Skeletal muscle tissue (tissue), 4 donors: ENCODE data around the gene SLC12A8. TPM values are rescaled to one million over a fixed set of nuclear protein-coding genes. Genes with fewer than 3 reads are reported as not detected.

Experiments
- H3K27ac ChIP-seq: one replicate; pipeline ENCODE4 v1.7.0; 2013; ENCODE audit warnings: mild to moderate bottlenecking, low read depth, low read length, inconsistent platforms
- H3K27me3 ChIP-seq, 3 donors: one replicate each; pipeline ENCODE4 v1.7.0; 2013; ENCODE audit warnings: low read length in 3 of 3; ENCODE audit not compliant: control insufficient read depth in 3 of 3, insufficient read depth in 3 of 3
- H3K36me3 ChIP-seq, 3 donors: one replicate each; pipeline ENCODE4 v1.7.0; 2013; ENCODE audit warnings: low read length in 3 of 3; ENCODE audit not compliant: control insufficient read depth in 3 of 3, insufficient read depth in 3 of 3
- H3K4me1 ChIP-seq, 3 donors: one replicate each; pipeline ENCODE4 v1.7.0; 2013; ENCODE audit warnings: low read length in 3 of 3, mild to moderate bottlenecking in 3 of 3; ENCODE audit not compliant: control insufficient read depth in 3 of 3, insufficient read depth in 3 of 3
- H3K4me3 ChIP-seq, 3 donors: one replicate each; pipeline ENCODE4 v1.7.0; 2013; ENCODE audit warnings: low read length in 3 of 3
- H3K9ac ChIP-seq, 3 donors: one replicate each; pipeline ENCODE4 v1.7.0; 2013; ENCODE audit warnings: low read length in 3 of 3, mild to moderate bottlenecking in 3 of 3, moderate library complexity in 2 of 3, low read depth in 1 of 3
- H3K9me3 ChIP-seq, 3 donors: one replicate each; pipeline ENCODE4 v1.7.0; 2013; ENCODE audit warnings: low read length in 3 of 3; ENCODE audit not compliant: control insufficient read depth in 3 of 3
- total RNA-seq: library from RNA; depleted of rRNA; stranded (reverse); fragments of >200 nt; gene quantifications from one replicate; pipeline ENCODE4 v1.2.3, GENCODE V29; 2014
- donor health status: Osteomylitis.

The SLC12A8 gene
- total RNA-seq, 1 donor from 2014 or later, result 1.0 TPM

DNA sequence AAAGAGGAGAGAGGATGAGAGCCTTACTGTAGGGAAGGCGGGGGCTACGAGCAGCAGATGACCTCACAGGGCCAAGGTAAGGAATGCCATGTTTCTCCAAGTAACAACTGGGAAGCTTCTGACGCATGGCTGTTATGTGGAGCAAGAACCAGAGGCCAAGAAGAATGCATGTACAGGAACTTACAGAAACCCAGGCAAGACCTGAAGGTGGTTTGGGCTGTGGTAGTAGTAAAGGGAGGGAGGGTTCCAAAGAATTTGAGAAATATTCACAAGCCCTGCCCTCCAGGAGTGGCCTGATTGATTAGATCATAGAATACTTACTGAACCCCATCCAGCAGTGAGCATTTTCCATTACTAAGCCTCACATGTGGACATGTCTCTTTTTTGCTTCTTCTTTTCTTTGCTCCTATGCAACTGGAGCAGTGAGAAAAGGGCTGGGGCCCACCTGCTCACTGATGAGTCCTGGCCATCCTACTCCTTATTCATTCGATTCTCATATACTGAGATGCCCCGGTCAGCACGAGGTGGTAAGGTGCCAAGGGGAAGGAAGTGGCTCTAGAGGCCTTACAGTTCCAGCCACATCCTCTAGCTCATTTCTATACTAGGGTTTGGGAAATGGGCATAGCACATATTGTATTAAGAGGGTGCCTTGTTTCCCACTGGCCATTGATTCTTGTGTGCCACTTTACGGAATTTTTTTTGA lies 8.3 kb upstream of the SLC12A8 start:
- Histone ChIP-seq H3K36me3 (no peaks in the 10 kb centered on the region), H3K4me1 (no peaks in the 10 kb centered on the region), H3K27ac (no peak overlapping the region), H3K27me3 (peaks cover 0 to 3% (median 0%) of the 10 kb centered on the region in 3 donors), H3K9me3 (no peaks in the 10 kb centered on the region), H3K9ac (no peak overlapping the region), H3K4me3 (no peak overlapping the region)

DNA sequence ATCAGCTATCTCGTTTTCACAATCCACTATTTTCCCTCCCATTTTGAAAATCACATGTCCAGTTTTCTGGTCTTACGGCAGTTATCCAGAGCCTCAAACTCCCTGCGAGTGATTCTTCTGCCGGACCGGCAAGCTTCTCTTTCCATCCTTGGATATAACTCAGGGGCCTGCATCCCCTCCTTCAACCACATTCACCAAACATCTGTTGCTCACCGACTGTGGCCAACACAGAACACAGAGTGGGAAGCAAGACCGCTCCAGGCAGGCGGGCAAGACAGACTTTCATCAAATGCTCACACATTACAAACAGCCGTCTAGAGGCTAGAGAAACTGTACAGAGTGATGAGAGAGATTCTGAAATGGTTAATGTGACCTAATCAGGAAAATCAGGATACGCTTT lies 7.6 kb upstream of the SLC12A8 start:
- Histone ChIP-seq H3K9me3 (no peaks in the 10 kb centered on the region), H3K36me3 (no peaks in the 10 kb centered on the region), H3K4me1 (no peaks in the 10 kb centered on the region), H3K9ac (no peak overlapping the region), H3K27me3 (peaks cover 0 to 3% (median 2%) of the 10 kb centered on the region in 3 donors), H3K27ac (no peak overlapping the region), H3K4me3 (no peak overlapping the region)

DNA sequence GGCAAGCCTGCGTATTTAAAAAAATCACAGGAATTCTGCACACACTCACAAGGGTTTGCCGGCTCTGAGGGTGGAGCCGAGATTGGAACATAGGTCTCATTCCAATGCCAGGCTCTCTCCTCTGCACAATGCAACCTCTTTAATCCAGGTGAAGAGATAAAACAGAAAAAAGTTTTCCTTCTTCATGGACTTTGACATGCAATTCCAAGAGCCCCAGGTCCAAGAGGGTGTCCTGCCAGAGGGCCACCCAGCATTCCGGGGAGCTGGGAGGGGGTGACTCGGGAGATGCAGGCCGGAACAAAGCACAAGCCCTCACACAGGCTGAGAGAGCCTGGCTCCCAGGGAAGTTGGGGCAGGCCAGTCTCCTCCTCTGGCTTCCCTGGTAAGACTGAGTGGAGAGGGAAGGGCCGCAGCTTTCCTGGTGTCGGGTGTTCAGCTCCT lies 6.7 kb upstream of the SLC12A8 start:
- no peak overlapping the region for H3K4me3 ChIP-seq
- no peaks in the 10 kb centered on the region for H3K36me3 ChIP-seq
- H3K27ac ChIP-seq, result no peak overlapping the region
- H3K9me3 ChIP-seq, result no peaks in the 10 kb centered on the region
- H3K9ac ChIP-seq, result no peak overlapping the region
- H3K4me1 ChIP-seq, result no peaks in the 10 kb centered on the region
- H3K27me3 ChIP-seq, result peaks cover 1 to 4% (median 3%) of the 10 kb centered on the region in 3 donors

DNA sequence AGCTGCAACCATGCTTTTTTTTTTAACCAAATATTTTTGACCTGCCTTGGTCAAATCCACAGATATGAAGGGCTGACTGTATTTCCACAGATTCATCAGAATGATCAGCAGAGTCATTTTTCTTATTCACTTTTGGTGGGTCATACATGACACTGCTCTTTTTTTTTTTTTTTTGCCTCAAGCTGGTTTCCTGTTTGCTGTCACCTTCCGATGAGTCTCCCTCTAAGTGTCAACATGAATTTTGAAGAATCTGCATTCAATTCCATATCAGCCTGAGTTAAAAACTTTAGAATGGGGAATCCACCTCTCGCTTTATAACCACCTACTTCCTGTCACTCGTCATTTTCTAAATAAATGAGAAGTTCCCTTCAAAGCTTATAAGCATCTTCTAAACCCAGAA lies 2.2 kb upstream of the SLC12A8 start:
- Histone ChIP-seq H3K9me3 (no peaks in the 10 kb centered on the region), H3K27me3 (peaks cover 29 to 38% (median 29%) of the 10 kb centered on the region in 3 donors), H3K4me1 (peaks cover 9 to 12% (median 11%) of the 10 kb centered on the region in 3 donors), H3K4me3 (no peak overlapping the region), H3K27ac (no peak overlapping the region), H3K9ac (no peak overlapping the region), H3K36me3 (no peaks in the 10 kb centered on the region)

DNA sequence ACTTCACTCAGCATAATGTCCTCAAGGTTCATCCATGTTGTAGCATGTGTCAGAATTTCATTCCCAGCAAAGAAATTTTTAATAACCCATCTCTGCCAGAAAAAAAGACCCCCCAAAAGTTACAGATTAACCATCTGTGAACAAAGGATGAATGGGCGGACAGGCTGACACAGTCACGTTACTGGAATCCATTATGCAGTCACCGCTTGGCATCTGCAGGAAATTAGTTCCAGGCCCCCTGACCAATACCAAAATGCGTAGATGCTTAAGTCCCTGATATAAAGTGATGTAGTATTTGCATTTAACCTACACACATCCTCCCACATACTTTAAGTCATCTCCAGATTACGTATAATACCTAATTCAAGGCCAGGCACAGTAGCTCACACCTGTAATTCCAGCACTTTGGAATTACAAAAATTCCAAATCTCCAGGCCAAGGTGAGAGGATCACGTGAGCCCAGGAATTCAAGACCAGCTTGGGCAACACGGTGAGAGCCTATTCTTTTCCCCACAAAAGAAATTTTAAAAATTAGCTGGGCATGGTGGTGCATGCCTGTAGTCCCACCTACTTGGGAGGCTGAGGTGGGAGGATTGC lies 1.5 kb upstream of the SLC12A8 start:
- Histone ChIP-seq H3K4me3 (no peak overlapping the region), H3K9me3 (no peaks in the 10 kb centered on the region), H3K9ac (no peak overlapping the region), H3K36me3 (no peaks in the 10 kb centered on the region), H3K27me3 (peaks cover 29 to 38% (median 29%) of the 10 kb centered on the region in 3 donors), H3K4me1 (peaks cover 9 to 12% (median 11%) of the 10 kb centered on the region in 3 donors), H3K27ac (no peak overlapping the region)

DNA sequence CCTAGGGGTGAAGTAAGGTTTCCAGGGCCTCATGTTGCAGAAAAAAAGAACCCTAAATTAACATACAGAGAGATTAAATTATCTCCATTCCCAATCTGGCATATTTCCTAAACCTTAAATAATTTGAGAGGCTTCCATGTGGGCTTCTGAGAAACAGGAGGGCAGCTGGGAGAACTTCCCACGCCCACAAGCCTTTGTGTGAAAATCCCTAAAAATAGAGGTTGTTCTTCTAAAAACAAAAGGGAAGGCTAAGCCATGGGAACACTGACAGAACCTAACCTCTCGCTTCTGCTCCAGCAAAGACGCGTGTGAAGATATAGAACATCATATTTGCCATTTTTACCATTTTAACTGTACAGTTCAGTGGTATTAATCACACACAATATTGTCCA lies 812 bp upstream of the SLC12A8 start:
- no peak overlapping the region for H3K27ac ChIP-seq
- H3K4me3 ChIP-seq, result no peak overlapping the region
- H3K27me3 ChIP-seq, result peaks cover 29 to 38% (median 29%) of the 10 kb centered on the region in 3 donors
- H3K9me3 ChIP-seq, result no peaks in the 10 kb centered on the region
- no peaks in the 10 kb centered on the region for H3K36me3 ChIP-seq
- H3K9ac ChIP-seq, result no peak overlapping the region
- H3K4me1 ChIP-seq, result peaks cover 9 to 12% (median 11%) of the 10 kb centered on the region in 3 donors

DNA sequence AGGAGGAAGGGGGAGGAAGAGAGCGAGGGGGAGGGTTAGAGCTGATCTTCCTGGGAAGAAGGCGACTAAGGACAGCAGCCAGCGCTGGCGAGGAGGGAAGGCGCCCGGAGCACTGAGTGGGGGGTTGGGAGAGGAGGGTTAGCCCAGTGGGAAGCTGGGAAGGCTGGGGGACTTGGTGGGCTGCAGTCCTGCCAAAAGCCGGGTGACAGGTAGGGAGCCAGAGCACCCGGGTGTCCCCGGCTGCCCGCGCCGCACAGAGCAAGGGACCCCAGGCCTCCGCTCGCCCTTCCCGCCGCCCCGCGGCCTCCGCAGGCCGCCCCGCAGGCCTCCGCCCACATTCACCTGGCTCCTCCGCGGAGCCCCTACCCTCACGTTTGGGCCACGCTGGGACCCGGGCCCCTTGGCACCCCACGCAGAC lies 448 bp downstream of the SLC12A8 start:
- Histone ChIP-seq H3K27me3 (peaks cover 29 to 35% (median 29%) of the 10 kb centered on the region in 3 donors), H3K4me3 (peak overlapping the region in 2 of 3 donors; percentile 20 to 54), H3K36me3 (no peaks in the 10 kb centered on the region), H3K9me3 (no peaks in the 10 kb centered on the region), H3K9ac (no peak overlapping the region), H3K27ac (no peak overlapping the region), H3K4me1 (peaks cover 9 to 12% (median 11%) of the 10 kb centered on the region in 3 donors)

DNA sequence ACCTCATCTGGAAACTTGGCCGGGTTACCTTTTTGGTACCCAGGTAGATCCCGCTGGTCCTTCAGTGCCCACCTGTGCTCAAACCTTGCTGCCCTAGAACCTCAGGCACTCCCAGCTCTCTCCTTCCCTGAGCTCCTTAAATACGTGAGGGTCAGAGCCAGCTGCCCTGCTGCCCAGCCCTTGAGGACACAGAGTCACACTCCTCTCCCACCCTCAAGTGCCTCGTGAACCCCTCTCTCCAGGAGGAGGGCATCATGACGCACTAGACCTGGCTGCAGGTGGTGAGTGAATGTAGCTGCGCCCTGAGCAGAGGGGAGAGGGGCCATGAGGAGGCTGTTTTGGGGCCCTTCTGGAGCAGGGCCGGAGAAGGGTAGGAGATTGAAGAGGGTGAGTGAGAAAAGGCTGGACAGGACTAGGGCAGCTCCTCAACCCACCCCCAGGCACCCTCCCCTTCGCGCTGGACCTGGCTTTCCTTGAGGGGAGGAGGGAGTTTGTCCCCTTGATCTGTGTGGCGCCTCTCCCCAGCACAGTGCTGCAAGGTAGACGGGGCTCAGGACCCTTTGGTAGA lies 941 bp downstream of the SLC12A8 start:
- H3K4me3 ChIP-seq, result peak overlapping the region in 1 of 3 donors; percentile 20
- H3K4me1 ChIP-seq, result peaks cover 9 to 12% (median 11%) of the 10 kb centered on the region in 3 donors
- no peaks in the 10 kb centered on the region for H3K9me3 ChIP-seq
- H3K9ac ChIP-seq, result no peak overlapping the region
- H3K36me3 ChIP-seq, result no peaks in the 10 kb centered on the region
- no peak overlapping the region for H3K27ac ChIP-seq
- H3K27me3 ChIP-seq, result peaks cover 29 to 35% (median 29%) of the 10 kb centered on the region in 3 donors

DNA sequence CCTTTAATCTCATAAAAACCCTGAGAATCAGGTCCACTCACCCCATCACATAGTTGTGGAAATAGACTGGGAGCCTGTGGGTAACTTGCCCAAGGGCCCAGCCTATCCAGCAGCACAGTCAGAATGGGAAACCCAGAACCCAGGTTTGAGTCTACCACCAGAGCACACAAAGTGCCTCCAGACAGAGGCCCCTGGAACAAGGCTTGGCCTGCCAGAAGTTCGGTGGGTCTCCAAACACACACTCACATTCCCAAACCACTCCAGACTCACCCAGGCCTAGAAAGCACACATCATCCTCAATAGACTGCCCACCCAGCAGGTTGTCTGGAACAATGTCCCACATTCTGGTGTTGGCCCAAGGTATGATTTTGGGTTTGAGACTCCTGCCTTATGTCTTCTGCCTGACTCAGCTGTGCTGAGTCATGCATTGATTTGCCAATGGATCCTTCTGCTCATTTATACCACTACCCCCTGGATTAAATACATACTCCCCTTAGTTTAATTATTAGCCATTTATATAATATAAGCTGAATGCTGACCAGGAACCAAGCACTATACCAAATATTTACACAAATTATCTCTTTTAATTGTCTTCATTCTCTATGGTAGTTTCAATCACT lies 4.5 kb downstream of the SLC12A8 start:
- Histone ChIP-seq H3K27ac (no peak overlapping the region), H3K4me1 (peaks cover 9 to 12% (median 9%) of the 10 kb centered on the region in 3 donors), H3K9ac (no peak overlapping the region), H3K4me3 (no peak overlapping the region), H3K36me3 (no peaks in the 10 kb centered on the region), H3K9me3 (no peaks in the 10 kb centered on the region), H3K27me3 (peaks cover 14 to 23% (median 18%) of the 10 kb centered on the region in 3 donors)
